CD14-positive monocyte (primary cell): Measurements from ENCODE around the gene PLEKHH3. TPM values are rescaled to one million over a fixed set of nuclear protein-coding genes. Genes with fewer than 3 reads are reported as not detected.

Experiments used
- DNase-seq, 3 donors: peaks; one replicate each; pipeline ENCODE4 v3.0.0-alpha.2; 2011 to 2022
- H2AFZ ChIP-seq: 2 replicates; pipeline ENCODE4 v1.6.0; 2012; ENCODE audit warnings: mild to moderate bottlenecking, low read depth, low read length, inconsistent platforms; ENCODE audit not compliant: insufficient read depth, poor library complexity, severe bottlenecking
- H3K27ac ChIP-seq, 2 donors: 1 replicate in 1 of 2; 2 replicates in 1 of 2; pipeline ENCODE4 v1.5.1; 2012 to 2013; ENCODE audit warnings: low read length in 2 of 2, control low read depth in 1 of 2, inconsistent platforms in 1 of 2, low read depth in 1 of 2, mild to moderate bottlenecking in 1 of 2
- H3K27me3 ChIP-seq, 2 donors: one replicate each; pipeline versions ENCODE4 v1.6.0 to v1.6.1; 2011 to 2013; ENCODE audit warnings: low read length in 2 of 2; ENCODE audit not compliant: control insufficient read depth in 2 of 2, insufficient read depth in 2 of 2
- H3K36me3 ChIP-seq, 2 donors: replicated peaks in 1 of 2; 1 replicate in 1 of 2; 2 replicates in 1 of 2; pipeline versions ENCODE4 v1.5.1 to v1.6.1; 2012 to 2013; ENCODE audit warnings: low read length in 2 of 2, control low read depth in 1 of 2, inconsistent platforms in 1 of 2, mild to moderate bottlenecking in 1 of 2; ENCODE audit not compliant: insufficient read depth in 2 of 2, control insufficient read depth in 1 of 2
- H3K4me1 ChIP-seq, 2 donors: 1 replicate in 1 of 2; 2 replicates in 1 of 2; pipeline versions ENCODE4 v1.5.1 to v1.6.1; 2012 to 2013; ENCODE audit warnings: low read length in 2 of 2, control low read depth in 1 of 2, inconsistent platforms in 1 of 2, mild to moderate bottlenecking in 1 of 2, moderate library complexity in 1 of 2; ENCODE audit not compliant: insufficient read depth in 2 of 2, control insufficient read depth in 1 of 2
- H3K4me2 ChIP-seq: replicated peaks from 2 replicates; pipeline ENCODE3; 2012; ENCODE audit warnings: low read length, moderate library complexity, mild to moderate bottlenecking; ENCODE audit not compliant: poor library complexity, severe bottlenecking; ENCODE audit errors: extremely low read depth
- H3K4me3 ChIP-seq, 3 experiments: fragments of 200-600 bp in 1 of 3; sonication (generic) in 1 of 3; replicated peaks in 1 of 3; 1 replicate in 2 of 3; 2 replicates in 1 of 3; pipeline ENCODE4 v1.5.1; 2011 to 2013; ENCODE audit warnings: low read length in 3 of 3, mild to moderate bottlenecking in 3 of 3, control low read depth in 2 of 3, low read depth in 2 of 3, inconsistent platforms in 1 of 3, moderate library complexity in 1 of 3
- H3K79me2 ChIP-seq: 2 replicates; pipeline ENCODE4 v1.6.0; 2012; ENCODE audit warnings: mild to moderate bottlenecking, control low read depth, inconsistent platforms, low read length, moderate library complexity; ENCODE audit not compliant: insufficient read depth
- H3K9ac ChIP-seq: 2 replicates; pipeline ENCODE4 v1.6.0; 2017; ENCODE audit warnings: low read length, mild to moderate bottlenecking; ENCODE audit not compliant: insufficient read depth, poor library complexity, severe bottlenecking
- H3K9me3 ChIP-seq, 2 donors: replicated peaks in 1 of 2; 1 replicate in 1 of 2; 2 replicates in 1 of 2; pipeline versions ENCODE4 v1.5.1 to v1.6.1; 2012 to 2013; ENCODE audit warnings: low read length in 2 of 2, control low read depth in 1 of 2; ENCODE audit not compliant: control insufficient read depth in 1 of 2, insufficient read depth in 1 of 2
- H4K20me1 ChIP-seq: 2 replicates; pipeline ENCODE4 v1.6.0; 2012; ENCODE audit warnings: mild to moderate bottlenecking, low read length, control low read depth, moderate library complexity; ENCODE audit not compliant: insufficient read depth
- H3K27ac Mint-ChIP-seq, 7 donors: one replicate each; pipeline ENCODE4 v1.8.0; 2020; ENCODE audit warnings: mild to moderate bottlenecking in 7 of 7, mixed read lengths in 7 of 7, moderate library complexity in 6 of 7, inconsistent platforms in 2 of 7
- H3K27me3 Mint-ChIP-seq, 3 donors: one replicate each; pipeline ENCODE4 v1.8.0; 2021 to 2022; ENCODE audit warnings: low read depth in 3 of 3, mild to moderate bottlenecking in 3 of 3, mixed read lengths in 3 of 3, moderate library complexity in 3 of 3, inconsistent platforms in 1 of 3
- H3K36me3 Mint-ChIP-seq, 2 donors: one replicate each; pipeline ENCODE4 v1.8.0; 2020; ENCODE audit warnings: mixed read lengths in 2 of 2, inconsistent platforms in 1 of 2, mild to moderate bottlenecking in 1 of 2
- H3K4me1 Mint-ChIP-seq: one replicate; pipeline ENCODE4 v1.8.0; 2020; ENCODE audit warnings: mild to moderate bottlenecking, mixed read lengths
- H3K4me3 Mint-ChIP-seq, 2 donors: one replicate each; pipeline ENCODE4 v1.8.0; 2020; ENCODE audit warnings: mild to moderate bottlenecking in 2 of 2, mixed read lengths in 2 of 2, moderate library complexity in 1 of 2
- H3K9me3 Mint-ChIP-seq, 7 donors: one replicate each; pipeline ENCODE4 v1.8.0; 2020 to 2022; ENCODE audit warnings: mixed read lengths in 7 of 7, mild to moderate bottlenecking in 6 of 7, moderate library complexity in 6 of 7, inconsistent platforms in 2 of 7
- CTCF ChIP-seq: fragments of 200-600 bp; IDR thresholded peaks from one replicate; pipeline ENCODE4 v1.8.0; 2022; ENCODE audit warnings: antibody characterized with exemption, mild to moderate bottlenecking
- WGBS: methylation state at CpG from one replicate; pipeline ENCODE4 v1.1.5; 2013; ENCODE audit warnings: missing lambda C conversion rate; ENCODE audit not compliant: insufficient coverage; 5-methylcytosine and 5-hydroxymethylcytosine counted together
- intact Hi-C, 2 donors: fragments of 100-400 bp; cut with micrococcal nuclease; formaldehyde crosslinking; loops; one replicate each; pipeline versions ENCODE4 v1.15.0 to v1.15.1; 2023
- polyA plus RNA-seq, 3 donors: library from polyadenylated mRNA; depleted of rRNA in 1 of 3; unstranded in 2 of 3; stranded (reverse) in 1 of 3; fragments of 300-500 nt in 2 of 3; fragments of >200 nt in 1 of 3; fragmentation: Illumina TruSeq in 2 of 3; gene quantifications; 1 replicate in 2 of 3; 2 replicates in 1 of 3; pipeline ENCODE4 v1.2.3, GENCODE V29; 2012 to 2021

The PLEKHH3 gene
- polyA plus RNA-seq, 3 donors: 0.38 to 0.43 (median 0.41) TPM

DNA sequence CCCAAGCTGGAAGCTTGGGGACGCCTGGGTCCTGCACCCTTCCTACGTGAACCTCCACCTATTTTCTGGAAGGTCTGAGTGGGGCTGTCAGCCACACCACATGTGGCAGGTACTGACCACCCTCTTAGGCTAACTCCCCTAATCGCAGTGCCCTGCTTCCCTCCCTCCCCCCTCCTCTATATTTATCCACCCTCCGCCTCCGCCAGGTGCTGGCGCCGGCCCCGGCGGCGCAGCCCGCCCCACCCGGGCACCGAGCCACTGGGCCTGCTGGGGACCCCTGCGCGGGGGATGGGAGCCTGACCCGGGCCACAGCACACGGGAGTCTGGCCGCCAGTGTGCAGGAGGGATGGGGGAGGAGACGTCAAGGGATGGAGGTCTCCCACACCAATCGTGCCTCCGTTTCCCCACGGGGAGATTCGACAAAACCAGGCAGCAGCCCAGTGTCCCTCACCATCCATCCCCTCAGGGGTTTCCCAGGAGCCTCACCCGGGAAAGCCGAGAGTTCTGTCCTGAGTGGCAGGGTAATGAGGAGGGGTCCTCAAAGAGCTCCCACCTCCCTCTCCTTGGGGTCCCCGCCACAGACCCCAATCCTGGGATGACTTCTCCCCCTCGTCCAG, 1.3 kb downstream of the PLEKHH3 start:
- peak overlapping the region; percentile 78 for H2AFZ ChIP-seq
- Mint-ChIP-seq H3K4me1 (peaks cover 61% of the 10 kb centered on the region), H3K27me3 (peaks cover 49 to 69% (median 66%) of the 10 kb centered on the region in 3 donors)

More for the DNA sequence above, 1.3 kb downstream of the PLEKHH3 start:
- Mint-ChIP-seq H3K27ac (no peak overlapping the region), H3K36me3 (peaks cover 11 to 12% of the 10 kb centered on the region in 2 donors), H3K4me3 (peak overlapping the region; percentile 46 to 83), H3K9me3 (peaks cover 3 to 29% (median 17%) of the 10 kb centered on the region in 7 donors)
- H3K36me3 ChIP-seq: no peaks in the 10 kb centered on the region
- peak overlapping the region in 2 of 3 experiments; percentile 66 to 75 for H3K4me3 ChIP-seq
- no peak for DNase-seq
- intact Hi-C loops: loop anchor here in 1 of 2 donors (5.0 kb wide), 1 partner anchor 98 kb away; the partner anchor contains the start of gene PSMC3IP
- no peak for TF ChIP-seq CTCF
- 10% methylated on average over 2 of the region's 27 CpGs for WGBS
- H3K9ac ChIP-seq: peak overlapping the region; percentile 42
- no peaks in the 10 kb centered on the region for H3K79me2 ChIP-seq
- peaks cover 38 to 62% of the 10 kb centered on the region in 2 donors for H3K27me3 ChIP-seq
- peaks cover 9 to 11% of the 10 kb centered on the region in 2 donors for H3K9me3 ChIP-seq
- peak overlapping the region; percentile 81 for H3K4me2 ChIP-seq
- H3K27ac ChIP-seq: no peak overlapping the region
- peaks cover 70 to 84% of the 10 kb centered on the region in 2 donors for H3K4me1 ChIP-seq
- no peaks in the 10 kb centered on the region for H4K20me1 ChIP-seq
